GM12864 (cell line): ENCODE measurements around the gene RUNDC3A.

ENCODE experiments used
- DNase-seq: peaks from one replicate; pipeline ENCODE4 v3.0.0-alpha.2; 2011; ENCODE audit warnings: low read depth
- H3K4me3 ChIP-seq: 2 replicates; pipeline ENCODE4 v1.5.1; 2011; ENCODE audit warnings: mild to moderate bottlenecking, low read depth, low read length, control low read depth
- TF ChIP-seq, protein P1 (sequence below): IDR thresholded peaks from 2 replicates; pipeline ENCODE4 v1.5.1; 2011; ENCODE audit warnings: low read depth, mild to moderate bottlenecking, moderate library complexity, low read length, control low read depth, inconsistent platforms; ENCODE audit errors: missing control alignments

The RUNDC3A gene

GRCh38 chr17:44318077-44318892 is 9.9 kb downstream of the RUNDC3A start:
- DNase-seq, result no peak
- H3K4me3 ChIP-seq, result no peak overlapping the region
- TF ChIP-seq, protein P1, sequence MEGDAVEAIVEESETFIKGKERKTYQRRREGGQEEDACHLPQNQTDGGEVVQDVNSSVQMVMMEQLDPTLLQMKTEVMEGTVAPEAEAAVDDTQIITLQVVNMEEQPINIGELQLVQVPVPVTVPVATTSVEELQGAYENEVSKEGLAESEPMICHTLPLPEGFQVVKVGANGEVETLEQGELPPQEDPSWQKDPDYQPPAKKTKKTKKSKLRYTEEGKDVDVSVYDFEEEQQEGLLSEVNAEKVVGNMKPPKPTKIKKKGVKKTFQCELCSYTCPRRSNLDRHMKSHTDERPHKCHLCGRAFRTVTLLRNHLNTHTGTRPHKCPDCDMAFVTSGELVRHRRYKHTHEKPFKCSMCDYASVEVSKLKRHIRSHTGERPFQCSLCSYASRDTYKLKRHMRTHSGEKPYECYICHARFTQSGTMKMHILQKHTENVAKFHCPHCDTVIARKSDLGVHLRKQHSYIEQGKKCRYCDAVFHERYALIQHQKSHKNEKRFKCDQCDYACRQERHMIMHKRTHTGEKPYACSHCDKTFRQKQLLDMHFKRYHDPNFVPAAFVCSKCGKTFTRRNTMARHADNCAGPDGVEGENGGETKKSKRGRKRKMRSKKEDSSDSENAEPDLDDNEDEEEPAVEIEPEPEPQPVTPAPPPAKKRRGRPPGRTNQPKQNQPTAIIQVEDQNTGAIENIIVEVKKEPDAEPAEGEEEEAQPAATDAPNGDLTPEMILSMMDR, result no peak

- TF ChIP-seq, protein P1, result no peak
- DNase-seq, result no peak
These were observed 11.7 kb downstream of the RUNDC3A start for GRCh38 chr17:44320066-44320465.

DNA sequence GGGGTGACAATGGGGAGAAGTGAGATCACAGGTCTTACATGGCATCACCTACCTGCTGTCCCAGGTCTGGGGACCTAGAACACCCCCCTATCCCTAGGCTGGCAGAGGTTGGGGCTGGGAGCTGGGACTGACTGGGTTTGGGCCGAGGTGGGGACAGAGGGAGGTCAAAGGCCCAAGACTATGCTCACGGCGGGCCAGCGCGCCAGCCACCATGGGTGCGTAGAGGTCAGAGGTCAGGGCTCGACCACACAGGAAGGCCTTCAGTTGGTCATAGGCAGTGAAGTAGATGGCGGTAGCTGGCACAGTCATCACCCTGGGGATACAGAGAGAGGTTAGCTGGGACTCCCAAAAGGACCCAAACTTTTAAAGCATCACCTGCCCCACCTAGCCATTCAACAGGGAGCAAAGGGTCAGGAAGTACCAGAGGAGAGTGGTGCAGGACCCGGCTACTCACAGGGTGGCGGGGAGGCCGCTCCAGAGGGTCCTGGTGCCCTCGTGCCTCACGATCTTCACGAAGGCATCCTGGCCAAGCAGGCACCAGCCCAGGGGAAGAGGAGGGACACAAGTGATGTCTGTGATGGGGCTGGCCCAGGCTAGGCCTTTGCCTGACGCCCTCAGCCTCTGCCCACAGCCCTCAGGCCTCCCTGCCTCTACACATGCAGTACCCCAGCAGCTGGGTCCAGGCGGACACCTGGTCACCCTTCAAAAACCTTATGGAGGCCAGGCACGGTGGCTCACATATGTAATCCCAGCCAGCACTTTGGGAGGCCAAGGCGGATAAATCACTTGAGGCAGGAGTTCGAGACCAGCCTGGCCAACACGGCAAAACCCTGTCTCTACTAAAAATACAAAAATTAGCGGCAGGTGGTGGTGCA is 13.1 kb downstream of the RUNDC3A start:
- no peak for DNase-seq
- H3K4me3 ChIP-seq, result no peak overlapping the region
- TF ChIP-seq, protein P1, result no peak

More at GRCh38 chr17:44320066-44320465, 11.7 kb downstream of the RUNDC3A start:
- no peak overlapping the region for H3K4me3 ChIP-seq

GRCh38 chr17:44322236-44322895 is 14.0 kb downstream of the RUNDC3A start:
- DNase-seq, result no peak
- TF ChIP-seq, protein P1, result no peak
- no peak overlapping the region for H3K4me3 ChIP-seq

DNA sequence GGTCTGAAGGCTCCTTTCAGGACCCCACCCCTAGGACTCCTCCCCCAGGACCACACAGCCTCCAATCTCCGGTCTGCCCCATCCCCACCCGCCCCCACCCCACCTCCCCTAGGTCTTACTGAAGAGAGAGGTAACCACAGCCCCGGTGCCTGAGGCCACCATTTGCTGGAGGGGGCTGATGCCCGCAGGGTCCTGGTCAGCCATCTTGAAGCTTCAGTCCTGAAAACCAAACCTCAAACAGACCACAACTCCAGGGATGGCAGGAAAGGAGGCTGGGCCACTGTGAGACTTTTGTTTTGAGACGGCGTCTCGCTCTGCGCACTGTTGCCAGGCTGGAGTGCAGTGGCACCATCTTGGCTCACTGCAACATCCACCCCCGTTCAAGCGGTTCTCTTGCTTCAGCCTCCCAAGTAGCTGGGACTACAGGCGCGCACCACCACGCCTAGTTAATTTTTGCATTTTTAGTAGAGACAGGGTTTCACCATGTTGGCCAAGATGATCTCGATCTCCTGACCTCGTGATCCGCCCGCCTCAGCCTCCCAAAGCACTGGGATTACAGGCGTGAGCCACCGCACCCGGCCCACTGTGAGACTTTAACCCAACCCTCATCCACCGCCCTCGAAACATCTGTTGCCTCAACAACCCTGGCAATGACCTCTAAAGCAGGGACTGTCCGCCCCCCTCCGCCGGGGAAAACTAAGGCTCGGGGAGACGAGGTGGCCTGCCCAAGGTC is 15.1 kb downstream of the RUNDC3A start:
- TF ChIP-seq, protein P1, result no peak
- DNase-seq, result no peak
- peak overlapping the region; percentile 86 for H3K4me3 ChIP-seq

DNA sequence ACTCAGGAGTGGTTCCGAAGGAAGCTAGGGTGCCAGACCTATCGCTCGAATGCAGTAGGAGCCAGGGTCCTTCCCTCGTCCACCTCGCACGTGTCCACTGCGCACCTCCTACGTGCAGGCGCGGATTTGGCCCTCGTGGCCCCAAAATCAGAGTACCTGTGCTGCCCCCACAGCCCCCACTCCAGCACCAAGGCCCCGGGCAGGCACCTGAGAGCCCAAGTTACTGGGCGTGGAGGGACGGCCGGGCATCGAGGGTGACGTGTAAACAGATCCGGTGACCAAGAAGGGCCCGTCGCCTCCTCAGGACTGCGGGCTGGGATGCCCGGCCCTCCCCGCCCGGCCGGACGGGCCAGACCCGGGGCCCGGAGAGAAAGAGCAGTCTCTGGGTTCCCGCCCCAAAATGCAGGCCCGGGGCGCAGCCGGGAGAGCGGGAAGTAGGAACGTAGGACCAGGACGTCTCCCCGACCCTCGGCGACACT is 15.7 kb downstream of the RUNDC3A start:
- TF ChIP-seq, protein P1, result no peak
- H3K4me3 ChIP-seq, result peak overlapping the region; percentile 86
- DNase-seq, result no peak
